ENCODE results near the gene GXYLT2.

GXYLT2 gene

GRCh38 chr3:72941245-72941644 is 53.4 kb downstream of the GXYLT2 start:
- no peak for DNase-seq

GRCh38 chr3:72942427-72942826 is 54.6 kb downstream of the GXYLT2 start:
- no peak for DNase-seq

- no peak for DNase-seq
Measured at GRCh38 chr3:72944696-72945095, 56.9 kb downstream of the GXYLT2 start.

- DNase-seq: no peak
Measured at GRCh38 chr3:72947715-72948490, 60.1 kb downstream of the GXYLT2 start.

GRCh38 chr3:72949016-72949415 is 61.2 kb downstream of the GXYLT2 start:
- DNase-seq: no peak

- no peak for DNase-seq
Measured at GRCh38 chr3:72950372-72950771, 62.5 kb downstream of the GXYLT2 start.

GRCh38 chr3:72950801-72951200 is 63.0 kb downstream of the GXYLT2 start:
- DNase-seq: no peak

GRCh38 chr3:72951259-72951722 is 63.4 kb downstream of the GXYLT2 start:
- DNase-seq: no peak

- DNase-seq: no peak
Measured at GRCh38 chr3:72953325-72953956, 65.6 kb downstream of the GXYLT2 start.

- no peak for DNase-seq
Measured at GRCh38 chr3:72957297-72957696, 69.5 kb downstream of the GXYLT2 start.

GRCh38 chr3:72959336-72959735 is 71.5 kb downstream of the GXYLT2 start:
- no peak for DNase-seq

GRCh38 chr3:72960812-72961518 is 73.1 kb downstream of the GXYLT2 start:
- DNase-seq: no peak

- no peak for DNase-seq
Measured at GRCh38 chr3:72961752-72962151, 73.9 kb downstream of the GXYLT2 start.

- no peak for DNase-seq
Measured at GRCh38 chr3:72962317-72962716, 74.5 kb downstream of the GXYLT2 start.

- DNase-seq: no peak
Measured at GRCh38 chr3:72964633-72965032, 76.8 kb downstream of the GXYLT2 start.

GRCh38 chr3:72968266-72968664 is 80.4 kb downstream of the GXYLT2 start:
- no peak for DNase-seq

GRCh38 chr3:72969766-72970165 is 81.9 kb downstream of the GXYLT2 start:
- no peak for DNase-seq

GRCh38 chr3:72970942-72971341 is 83.1 kb downstream of the GXYLT2 start:
- DNase-seq: no peak

GRCh38 chr3:72972706-72973030 is 84.8 kb downstream of the GXYLT2 start:
- DNase-seq: no peak

GRCh38 chr3:72973031-72973723 is 85.3 kb downstream of the GXYLT2 start:
- no peak for DNase-seq

- no peak for DNase-seq
Measured at GRCh38 chr3:72973786-72974185, 85.9 kb downstream of the GXYLT2 start.

GRCh38 chr3:72974956-72975355 is 87.1 kb downstream of the GXYLT2 start:
- DNase-seq: no peak

- DNase-seq: no peak
Measured at GRCh38 chr3:72976281-72976741, 88.5 kb downstream of the GXYLT2 start.

Data from activated effector memory CD4-positive, alpha-beta T cell treated with anti-CD3 and anti-CD28 coated beads, Interleukin-2, amount 50 U/mL, for 16 hours (primary cell).